Endothelial cell of umbilical vein (primary cell): ENCODE results near the gene TBP. TPM values are rescaled to one million over a fixed set of nuclear protein-coding genes. Genes with fewer than 3 reads are reported as not detected.

ENCODE experiments used
- BruUV-seq: library from RNA; stranded (reverse); fragments of 400-500 nt; replicated peaks from 2 replicates; lab custom pipeline; 2021; lab: Mats Ljungman, UMichigan
- CTCF ChIA-PET: fragments of 300-600, 350-600 bp; sonication (Branson Sonifier 250); formaldehyde crosslinking; loops from one replicate; lab custom pipeline; 2021; ENCODE audit warnings: antibody characterized with exemption, inconsistent platforms; lab: Charles Lee
- POLR2A ChIA-PET: fragments of 300-600, 350-600 bp; sonication (Branson Sonifier 250); formaldehyde crosslinking; loops from one replicate; lab custom pipeline; 2021; ENCODE audit warnings: antibody characterized with exemption, inconsistent platforms; lab: Charles Lee
- DNase-seq: peaks from one replicate; pipeline ENCODE4 v3.0.0-alpha.2; 2011; ENCODE audit warnings: low read depth, low spot score
- FAIRE-seq: peaks from 2 replicates; lab custom pipeline; 2011; peaks lifted over from hg19 to GRCh38; lab: Jason Lieb, UNC
- H2AFZ ChIP-seq: 2 replicates; pipeline ENCODE4 v1.6.0; 2012; ENCODE audit warnings: low read depth, low read length, control low read depth, inconsistent platforms
- H3K27ac ChIP-seq: 2 replicates; pipeline ENCODE4 v1.5.1; 2011; ENCODE audit warnings: low read depth, mild to moderate bottlenecking, control low read depth, low read length, moderate library complexity; ENCODE audit not compliant: insufficient read depth
- H3K27me3 ChIP-seq, 2 experiments: 2 replicates each; pipeline versions ENCODE4 v1.6.0 to v1.6.1; 2011; ENCODE audit warnings: low read length in 2 of 2, mixed read lengths in 1 of 2; ENCODE audit not compliant: control insufficient read depth in 2 of 2, insufficient read depth in 2 of 2
- H3K36me3 ChIP-seq, 2 experiments: 2 replicates in 1 of 2; 3 replicates in 1 of 2; pipeline ENCODE4 v1.5.1; 2011; ENCODE audit warnings: low read length in 2 of 2, mild to moderate bottlenecking in 1 of 2, moderate library complexity in 1 of 2; ENCODE audit not compliant: control insufficient read depth in 2 of 2, insufficient read depth in 2 of 2; ENCODE audit errors: extremely low read depth in 1 of 2
- H3K4me1 ChIP-seq: 3 replicates; pipeline ENCODE4 v1.5.1; 2011; ENCODE audit warnings: mild to moderate bottlenecking, low read length; ENCODE audit not compliant: control insufficient read depth, insufficient read depth; ENCODE audit errors: extremely low read depth
- H3K4me2 ChIP-seq: 2 replicates; pipeline ENCODE4 v1.6.1; 2011; ENCODE audit warnings: low read length, control low read depth, mixed read lengths; ENCODE audit not compliant: insufficient read depth
- H3K4me3 ChIP-seq, 3 experiments: fragments of 200-600 bp in 1 of 3; sonication (generic), shearing (Covaris generic) in 1 of 3; replicated peaks in 1 of 3; 2 replicates each; pipeline ENCODE4 v1.5.1; 2011 to 2016; ENCODE audit warnings: control low read depth in 3 of 3, low read length in 3 of 3, mild to moderate bottlenecking in 2 of 3, inconsistent platforms in 1 of 3, low read depth in 1 of 3, moderate library complexity in 1 of 3; ENCODE audit not compliant: insufficient read depth in 1 of 3
- H3K79me2 ChIP-seq: 2 replicates; pipeline ENCODE4 v1.6.0; 2012; ENCODE audit warnings: low read length, inconsistent platforms; ENCODE audit not compliant: control insufficient read depth, insufficient read depth
- H3K9ac ChIP-seq: replicated peaks from 2 replicates; pipeline ENCODE3; 2011; ENCODE audit warnings: low read length, control low read depth; ENCODE audit not compliant: insufficient read depth; ENCODE audit errors: extremely low read depth
- H3K9me1 ChIP-seq: replicated peaks from 3 replicates; pipeline ENCODE4 v1.6.0; 2011; ENCODE audit warnings: mild to moderate bottlenecking, low read length; ENCODE audit not compliant: control insufficient read depth, insufficient read depth; ENCODE audit errors: extremely low read depth
- H3K9me3 ChIP-seq: replicated peaks from 2 replicates; pipeline ENCODE4 v1.5.1; 2012; ENCODE audit warnings: low read length, inconsistent platforms; ENCODE audit not compliant: control insufficient read depth, insufficient read depth
- H4K20me1 ChIP-seq: replicated peaks from 2 replicates; pipeline ENCODE3; 2011; ENCODE audit warnings: mild to moderate bottlenecking, low read length; ENCODE audit not compliant: control insufficient read depth, insufficient read depth; ENCODE audit errors: extremely low read depth
- EZH2 ChIP-seq: IDR thresholded peaks from 2 replicates; pipeline ENCODE4 v1.6.1; 2012; ENCODE audit warnings: borderline replicate concordance, low read depth, mild to moderate bottlenecking, moderate library complexity, low read length, inconsistent platforms; ENCODE audit not compliant: severe bottlenecking
- FOS ChIP-seq: IDR thresholded peaks from 2 replicates; pipeline ENCODE4 v1.6.1; 2011; ENCODE audit warnings: mild to moderate bottlenecking, low read length, moderate library complexity, borderline replicate concordance; ENCODE audit not compliant: insufficient read depth
- GATA2 ChIP-seq: IDR thresholded peaks from 2 replicates; pipeline ENCODE4 v1.7.0; 2011; ENCODE audit warnings: low read depth, mild to moderate bottlenecking, moderate library complexity, mixed read lengths, low read length; ENCODE audit not compliant: insufficient read length, insufficient read depth
- POLR2AphosphoS5 ChIP-seq: IDR thresholded peaks from 2 replicates; pipeline ENCODE4 v1.6.1; 2012; ENCODE audit warnings: low read depth, mild to moderate bottlenecking, control low read depth, low read length, moderate library complexity; ENCODE audit not compliant: insufficient read depth
- dilution Hi-C: fragments of 300-500 bp; cut with MboI; formaldehyde crosslinking; loops from one replicate; pipeline ENCODE4 v1.15.0; 2019; ENCODE audit warnings: low sequenced_read_pairs; ENCODE audit not compliant: extremely low pct_ligation_motif_present
- intact Hi-C: fragments of 100-400 bp; cut with micrococcal nuclease; formaldehyde crosslinking; loops from one replicate; pipeline ENCODE4 v1.10.0; 2022
- polyA plus RNA-seq, 4 experiments: library from polyadenylated mRNA; depleted of rRNA in 3 of 4; stranded (reverse) in 3 of 4; unstranded in 1 of 4; fragments of >200 nt; gene quantifications; 2 replicates each; pipeline versions ENCODE4 v1.2.1 to v1.2.3, GENCODE V29; 2011 to 2012; ENCODE audit warnings: missing spikeins in 1 of 4
- total RNA-seq: library from RNA; stranded (reverse); gene quantifications from 2 replicates; pipeline ENCODE4 v1.2.3, GENCODE V29; 2021
- TF ChIP-seq, protein P1 (sequence below), 2 donors: IDR thresholded peaks; 1 replicate in 1 of 2; 2 replicates in 1 of 2; pipeline ENCODE4 v1.5.1; 2011; ENCODE audit warnings: low read length in 2 of 2, mild to moderate bottlenecking in 2 of 2, moderate library complexity in 2 of 2, control low read depth in 1 of 2, inconsistent platforms in 1 of 2, low read depth in 1 of 2; ENCODE audit not compliant: insufficient read depth in 1 of 2; ENCODE audit errors: extremely low read depth in 1 of 2

The TBP gene
- total and polyA plus RNA-seq, 2 donors (not counting 3 experiments of a cell fraction or from before 2014, with no cell fraction given) = 17.5 to 17.7 TPM

DNA sequence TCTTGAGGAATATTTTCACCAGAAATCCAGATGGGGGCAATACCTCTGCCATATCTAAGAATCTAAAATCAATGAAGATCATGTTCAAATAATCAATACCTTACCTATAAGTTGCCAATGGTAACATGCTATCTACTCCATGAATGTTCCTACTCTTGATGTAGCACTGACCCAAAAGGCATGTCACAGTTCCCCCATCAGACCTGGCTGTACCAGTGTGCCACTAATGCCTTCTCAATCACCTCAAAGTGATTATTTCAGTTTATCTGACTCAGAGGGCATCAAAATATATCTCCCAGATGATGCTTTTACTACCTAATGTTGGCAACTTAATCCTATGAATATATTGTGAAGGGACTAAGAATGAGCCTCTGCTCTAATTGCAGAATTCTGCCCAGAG lies 24.7 kb downstream of the TBP start:
- peaks cover 9% of the 10 kb centered on the region for H3K4me1 ChIP-seq
- intact Hi-C loops = no loop called here
- ChIA-PET POLR2A (no interaction called here), CTCF (interaction anchor here (0.7 kb wide), 1 partner anchor 318 kb away, joined by 3 read pairs; no protein-coding TSS in a partner anchor)
- no peaks in the 10 kb centered on the region for H3K9me1 ChIP-seq
- no peaks in the 10 kb centered on the region for H3K27me3 ChIP-seq
- no peak overlapping the region for H3K4me2 ChIP-seq
- no peak overlapping the region for H2AFZ ChIP-seq
- no peaks in the 10 kb centered on the region for H4K20me1 ChIP-seq
- H3K36me3 ChIP-seq = peaks cover 10 to 14% of the 10 kb centered on the region in 2 experiments
- FAIRE-seq (no peak), DNase-seq (no peak)
- H3K9me3 ChIP-seq = no peaks in the 10 kb centered on the region
- peaks cover 23% of the 10 kb centered on the region for H3K79me2 ChIP-seq
- dilution Hi-C loops = no loop called here
- no peak for TF ChIP-seq GATA2
- no peak overlapping the region for H3K9ac ChIP-seq
- H3K4me3 ChIP-seq = no peak overlapping the region
- H3K27ac ChIP-seq = no peak overlapping the region
- BruUV-seq = no TSS peak

DNA sequence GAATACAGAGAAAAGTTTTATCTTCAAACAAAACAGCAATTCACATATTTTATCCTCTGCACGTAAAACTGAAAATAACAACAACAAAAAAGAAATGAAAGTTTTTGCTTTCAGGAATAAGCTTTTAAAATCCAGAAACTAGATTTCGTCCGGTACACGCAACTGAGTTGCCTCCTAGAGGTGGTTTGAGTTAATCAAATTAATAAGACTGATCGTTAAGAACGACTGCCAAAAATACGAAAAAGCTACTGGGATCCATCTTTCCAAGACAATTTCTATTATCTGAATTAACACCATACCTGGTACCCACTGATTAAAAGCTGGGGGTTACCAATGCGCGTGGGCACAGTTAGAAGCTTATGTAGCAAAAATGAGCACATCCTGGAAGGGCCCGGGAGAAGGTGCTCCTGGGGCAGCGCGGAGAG lies 29.6 kb downstream of the TBP start:
- FAIRE-seq (no peak), DNase-seq (no peak)
- dilution Hi-C loops (no loop called here), intact Hi-C loops (loop anchor here (1.0 kb wide), 1 partner anchor 29 kb away; the partner anchor contains the start of gene TBP)
- peak overlapping the region; percentile 98 for H3K9ac ChIP-seq
- ChIA-PET POLR2A (interaction anchor here (1.2 to 1.5 kb wide), 2 partner anchors 19 to 30 kb away, joined by 3 to 4 read pairs; partner anchors contain the start of gene TBP), CTCF (interaction anchor here (0.9 to 1.7 kb wide), 4 partner anchors 9 to 30 kb away, joined by 4 to 7 read pairs (median 6); partner anchors contain the start of gene TBP)
- BruUV-seq = no TSS peak
- H3K4me1 ChIP-seq = peaks cover 13% of the 10 kb centered on the region
- peak overlapping the region; percentile 87 to 100 (median 98) for H3K4me3 ChIP-seq
- H3K9me3 ChIP-seq = no peaks in the 10 kb centered on the region
- H3K79me2 ChIP-seq = peaks cover 26% of the 10 kb centered on the region
- H3K36me3 ChIP-seq = peaks cover 5 to 6% of the 10 kb centered on the region in 2 experiments
- H3K4me2 ChIP-seq = peak overlapping the region; percentile 72
- no peaks in the 10 kb centered on the region for H4K20me1 ChIP-seq
- peaks cover 0 to 1% of the 10 kb centered on the region in 2 experiments for H3K27me3 ChIP-seq
- peak overlapping the region; percentile 58 for H2AFZ ChIP-seq
- TF ChIP-seq GATA2 (no peak), EZH2 (no peak), FOS (no peak), POLR2AphosphoS5 (no peak)
- TF ChIP-seq, protein P1, sequence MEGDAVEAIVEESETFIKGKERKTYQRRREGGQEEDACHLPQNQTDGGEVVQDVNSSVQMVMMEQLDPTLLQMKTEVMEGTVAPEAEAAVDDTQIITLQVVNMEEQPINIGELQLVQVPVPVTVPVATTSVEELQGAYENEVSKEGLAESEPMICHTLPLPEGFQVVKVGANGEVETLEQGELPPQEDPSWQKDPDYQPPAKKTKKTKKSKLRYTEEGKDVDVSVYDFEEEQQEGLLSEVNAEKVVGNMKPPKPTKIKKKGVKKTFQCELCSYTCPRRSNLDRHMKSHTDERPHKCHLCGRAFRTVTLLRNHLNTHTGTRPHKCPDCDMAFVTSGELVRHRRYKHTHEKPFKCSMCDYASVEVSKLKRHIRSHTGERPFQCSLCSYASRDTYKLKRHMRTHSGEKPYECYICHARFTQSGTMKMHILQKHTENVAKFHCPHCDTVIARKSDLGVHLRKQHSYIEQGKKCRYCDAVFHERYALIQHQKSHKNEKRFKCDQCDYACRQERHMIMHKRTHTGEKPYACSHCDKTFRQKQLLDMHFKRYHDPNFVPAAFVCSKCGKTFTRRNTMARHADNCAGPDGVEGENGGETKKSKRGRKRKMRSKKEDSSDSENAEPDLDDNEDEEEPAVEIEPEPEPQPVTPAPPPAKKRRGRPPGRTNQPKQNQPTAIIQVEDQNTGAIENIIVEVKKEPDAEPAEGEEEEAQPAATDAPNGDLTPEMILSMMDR (IDR thresholded peaks at IDR 0.05; ENCODE audit: extremely low read depth in 1 of 2, insufficient read depth in 1 of 2, low read depth in 1 of 2, low read length in 2 of 2) = peak in 1 of 2 donors; percentile 8
- H3K27ac ChIP-seq = peak overlapping the region; percentile 98
- H3K9me1 ChIP-seq = no peaks in the 10 kb centered on the region
